Measurements from ENCODE around the gene FGFR2.

FGFR2 gene

DNA sequence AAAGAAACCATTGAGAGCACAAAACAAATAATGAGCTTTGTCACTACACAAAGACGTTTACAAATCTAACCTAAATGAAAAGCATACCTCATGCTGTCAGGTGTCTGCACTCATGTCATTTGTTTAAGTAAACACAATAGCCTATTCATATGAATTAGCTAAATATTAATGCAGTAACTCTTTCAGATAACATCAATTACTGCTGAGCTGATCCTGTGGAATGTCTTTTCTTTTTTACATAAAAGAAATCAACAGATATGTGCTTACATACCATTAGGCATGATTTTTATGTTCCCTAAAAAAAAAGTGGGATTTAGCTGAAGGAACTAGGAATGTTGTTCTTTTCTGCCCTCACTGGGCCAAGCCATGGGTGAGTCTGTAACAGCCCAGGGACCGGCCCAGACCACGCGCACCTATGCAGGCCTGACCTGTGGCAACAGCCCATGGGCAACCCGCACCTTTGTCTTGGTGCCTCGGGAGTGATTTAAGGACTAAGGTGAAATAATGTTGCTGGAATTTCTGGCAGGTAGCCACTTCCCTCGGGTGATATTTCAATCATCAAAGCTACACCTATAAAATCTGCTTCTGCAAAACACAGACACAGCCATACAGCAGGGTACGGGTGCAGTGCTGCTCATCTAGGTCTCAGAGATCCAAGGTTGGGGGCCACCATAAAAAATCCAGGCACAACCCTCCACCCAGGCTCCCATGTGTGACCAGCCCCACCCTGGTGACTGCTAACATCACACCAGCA is 44.6 kb downstream of the FGFR2 start:
- no peak for DNase-seq (ENCODE audit: low read depth)

DNA sequence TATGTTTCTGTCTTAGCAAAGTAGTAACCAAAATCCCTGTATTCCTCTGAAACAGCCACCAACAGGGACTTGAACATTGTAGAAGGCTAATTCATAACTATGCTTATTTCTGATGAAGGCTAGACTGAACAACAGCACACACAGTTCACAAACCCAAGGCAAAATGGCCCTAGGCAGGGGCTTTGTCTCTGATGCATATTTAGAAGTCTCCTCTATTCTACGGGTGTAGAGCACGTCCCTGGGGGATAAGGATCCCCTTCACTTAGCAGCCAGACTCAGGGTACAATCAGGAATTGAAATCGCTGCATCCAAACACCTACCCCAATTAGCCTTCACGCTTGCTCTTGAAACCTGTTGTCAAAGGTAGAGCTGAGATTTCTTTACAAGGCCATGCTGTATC is 45.5 kb downstream of the FGFR2 start:
- no peak for DNase-seq (ENCODE audit: low read depth)

DNA sequence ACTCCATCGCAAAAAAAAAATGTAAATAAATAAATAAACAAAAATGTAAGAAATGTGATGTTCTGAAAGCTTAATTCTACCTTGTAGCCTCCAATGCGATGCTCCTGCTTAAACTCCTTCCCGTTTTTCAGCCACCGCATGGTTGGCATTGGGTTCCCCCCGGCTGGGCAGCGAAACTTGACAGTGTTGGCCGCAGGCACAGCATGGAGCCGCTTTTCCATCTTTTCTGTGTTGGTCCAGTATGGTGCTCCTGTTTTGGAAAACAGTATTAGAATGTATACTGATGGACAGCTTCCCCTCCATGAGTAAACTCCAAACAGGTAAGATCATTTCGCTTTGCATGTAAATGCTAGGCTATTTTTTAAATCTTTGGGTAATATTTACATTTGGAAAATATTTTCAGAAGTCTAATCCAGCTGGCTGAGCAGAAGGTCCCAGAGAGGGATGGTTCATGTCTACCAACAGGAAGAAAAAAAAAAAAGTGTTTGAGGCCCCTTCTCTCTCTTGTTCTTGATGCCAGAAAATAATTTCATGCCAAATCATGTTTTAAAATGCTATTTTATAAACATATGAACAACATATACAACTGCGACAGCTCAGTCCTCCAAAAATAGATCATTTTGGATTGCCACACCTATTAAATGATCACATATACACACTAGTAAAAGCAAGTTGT is 46.9 kb downstream of the FGFR2 start:
- no peak for DNase-seq (ENCODE audit: low read depth)

DNA sequence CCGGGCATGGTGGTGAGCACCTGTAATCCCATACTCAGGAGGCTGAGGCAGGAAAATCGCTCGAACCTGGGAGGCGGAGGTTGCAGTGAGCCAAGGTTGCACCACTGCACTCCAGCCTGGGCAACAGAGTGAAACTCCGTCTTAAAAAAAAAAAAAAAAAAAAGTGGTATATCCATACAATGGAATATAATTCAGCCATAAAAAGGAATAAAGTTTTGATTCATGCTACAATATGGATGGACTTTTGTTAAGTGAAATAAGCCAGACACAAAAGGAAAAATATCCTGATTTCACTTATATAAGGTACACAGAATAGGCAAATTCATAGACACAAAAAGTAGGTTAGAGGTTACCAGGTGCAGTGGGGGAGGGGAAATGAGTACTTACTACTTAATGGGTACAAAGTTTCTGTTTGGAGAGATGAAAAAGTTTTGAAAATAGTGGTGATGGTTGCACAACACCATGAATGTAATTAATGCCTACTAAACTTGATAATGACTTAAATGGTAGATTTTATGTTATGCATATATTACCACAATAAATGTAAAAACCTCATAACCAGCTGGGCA is 53.9 kb downstream of the FGFR2 start:
- DNase-seq (ENCODE audit: low read depth), result no peak

DNA sequence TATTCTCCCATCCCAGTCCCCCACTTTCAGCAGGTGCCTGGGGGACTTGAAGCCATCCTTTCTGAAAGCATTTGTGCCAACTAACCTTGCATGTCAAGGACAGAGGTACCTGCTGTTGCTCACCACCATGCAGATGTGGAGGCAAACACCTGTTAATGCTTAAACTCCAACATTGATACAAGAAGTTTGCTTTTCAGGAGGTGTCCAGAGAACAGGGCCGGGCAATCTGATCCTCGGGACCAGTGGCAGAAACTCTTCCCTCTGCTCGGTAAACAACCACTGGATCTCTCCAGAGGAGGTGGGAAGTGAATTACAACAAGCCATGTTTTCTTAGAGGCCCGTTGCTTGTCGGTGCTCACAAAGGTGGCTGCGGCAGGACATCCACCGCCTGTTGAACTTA is 54.7 kb downstream of the FGFR2 start:
- DNase-seq (ENCODE audit: low read depth), result no peak

DNA sequence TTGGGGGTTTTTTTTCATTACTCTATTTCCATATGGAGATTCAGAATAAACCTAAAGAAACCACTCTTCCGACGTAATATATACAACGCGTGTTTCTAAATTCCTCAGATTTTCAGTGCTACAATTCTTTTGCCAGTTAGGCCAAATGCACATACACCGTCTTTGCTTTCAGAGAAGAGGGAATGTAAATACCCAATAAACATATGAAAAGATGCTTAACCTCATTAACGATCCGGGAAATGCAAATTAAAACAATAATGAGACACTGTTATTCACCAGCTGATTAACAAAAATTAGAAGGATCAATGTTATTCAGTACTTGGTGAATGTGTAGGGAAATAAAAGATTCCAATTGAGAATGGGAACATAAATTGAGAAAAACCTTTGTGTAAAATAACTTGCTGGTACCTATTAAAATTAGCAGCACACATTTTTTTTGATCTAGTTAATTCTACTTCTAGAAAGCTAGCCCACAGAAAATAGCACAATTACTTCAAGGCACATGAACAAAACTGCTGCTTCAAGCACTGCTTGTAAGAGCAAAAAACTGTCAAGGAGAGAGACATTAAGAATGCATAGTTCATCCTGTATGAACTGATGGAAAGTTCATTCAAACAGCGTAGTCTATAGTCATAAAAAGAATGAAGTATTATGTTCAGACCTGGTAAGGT is 56.7 kb downstream of the FGFR2 start:
- DNase-seq (ENCODE audit: low read depth), result no peak

DNA sequence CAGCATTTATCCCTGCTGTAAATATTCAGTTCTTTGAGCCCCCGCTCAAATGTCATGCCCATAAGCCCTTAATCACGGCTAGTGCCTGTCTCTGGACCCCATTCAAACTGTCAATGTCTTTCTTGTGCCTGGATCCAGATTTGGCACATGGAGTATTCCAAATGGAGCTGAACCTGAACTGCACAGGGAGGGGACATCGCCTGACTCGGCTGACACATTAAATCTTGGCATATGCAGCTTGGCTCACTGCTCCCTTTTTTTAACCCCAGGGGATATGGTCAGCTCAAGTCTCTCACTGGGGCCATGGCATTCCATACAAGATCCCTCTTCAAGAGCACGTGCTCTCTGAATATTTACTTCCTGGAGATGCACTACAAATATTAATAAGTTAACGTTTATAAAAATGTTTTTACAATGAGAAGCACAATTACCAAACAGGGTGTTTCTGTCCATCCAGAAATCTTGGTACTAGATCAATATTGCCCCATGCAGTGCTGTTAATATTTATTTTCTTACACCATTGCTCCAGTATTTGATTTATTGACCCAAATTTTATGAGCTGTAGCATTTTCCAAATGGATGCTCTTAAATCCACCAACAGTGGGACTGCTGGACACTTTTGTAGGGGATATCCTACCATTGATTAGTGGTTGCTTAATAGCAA is 57.4 kb downstream of the FGFR2 start:
- no peak for DNase-seq (ENCODE audit: low read depth)

DNA sequence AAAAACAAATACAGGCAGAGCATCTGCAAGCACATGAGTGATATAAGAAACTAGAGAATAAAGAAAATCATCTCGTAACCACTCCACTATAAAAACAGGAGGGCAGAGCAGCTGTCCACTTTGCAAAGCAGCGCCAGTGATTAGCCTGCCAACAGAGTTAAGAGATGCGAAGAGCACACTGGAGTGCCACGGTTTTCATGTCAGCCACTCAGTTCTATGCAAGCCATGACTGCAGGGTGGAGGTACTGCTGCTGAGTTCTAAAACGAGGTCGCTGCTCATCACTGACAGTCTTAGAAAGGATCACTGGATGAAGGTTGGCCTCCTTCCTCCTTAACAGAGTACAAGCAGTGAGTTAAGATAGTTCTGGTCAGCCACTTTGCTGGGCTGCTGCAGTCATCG is 58.5 kb downstream of the FGFR2 start:
- no peak for DNase-seq (ENCODE audit: low read depth)

DNA sequence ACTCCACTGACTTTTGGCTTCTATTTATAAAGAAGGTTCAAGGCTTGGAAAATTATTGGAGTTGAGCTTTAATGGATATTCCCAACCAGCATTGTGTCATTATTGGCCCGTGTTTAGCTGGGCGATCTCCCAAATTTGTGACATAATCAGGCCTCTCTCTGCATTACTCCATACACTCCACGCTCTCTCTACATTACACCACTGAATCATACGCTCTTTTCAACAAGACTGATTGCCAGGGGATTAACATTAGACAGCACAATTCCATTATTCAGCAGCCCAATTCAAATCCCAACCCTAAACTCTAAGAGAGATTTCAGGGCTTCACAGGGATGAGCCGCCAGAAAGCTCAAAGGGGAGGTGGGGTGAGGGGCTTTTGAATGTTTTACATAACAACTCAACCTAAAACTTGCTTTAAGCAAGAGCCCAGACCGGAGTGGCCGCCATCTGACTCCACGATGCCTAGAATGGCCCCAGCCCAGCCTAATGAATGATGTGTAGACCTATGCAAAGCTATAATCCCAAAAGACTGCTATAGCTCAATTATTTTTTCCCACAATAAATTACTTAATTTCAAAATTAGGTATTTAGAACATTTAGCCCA is 61.8 kb downstream of the FGFR2 start:
- DNase-seq (ENCODE audit: low read depth), result no peak

DNA sequence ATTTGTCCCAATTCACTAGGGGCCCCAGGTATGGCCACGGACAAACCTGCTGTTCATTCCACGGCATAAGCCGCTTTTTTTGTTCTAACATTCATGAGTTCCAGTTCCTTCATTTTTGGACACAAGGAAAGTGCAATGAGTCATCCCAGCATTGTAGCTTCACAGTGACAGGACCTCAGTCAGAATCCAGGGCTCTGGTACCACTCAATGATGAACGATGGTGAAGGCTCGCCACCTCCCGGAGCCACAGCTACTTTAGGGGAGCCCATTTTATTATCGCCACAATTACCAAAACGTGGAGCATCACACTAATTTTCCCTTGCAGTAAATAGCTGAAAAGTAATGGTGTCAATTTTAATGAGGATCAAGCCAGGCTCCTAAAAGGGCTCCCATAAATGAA is 62.9 kb downstream of the FGFR2 start:
- DNase-seq (ENCODE audit: low read depth), result no peak

DNA sequence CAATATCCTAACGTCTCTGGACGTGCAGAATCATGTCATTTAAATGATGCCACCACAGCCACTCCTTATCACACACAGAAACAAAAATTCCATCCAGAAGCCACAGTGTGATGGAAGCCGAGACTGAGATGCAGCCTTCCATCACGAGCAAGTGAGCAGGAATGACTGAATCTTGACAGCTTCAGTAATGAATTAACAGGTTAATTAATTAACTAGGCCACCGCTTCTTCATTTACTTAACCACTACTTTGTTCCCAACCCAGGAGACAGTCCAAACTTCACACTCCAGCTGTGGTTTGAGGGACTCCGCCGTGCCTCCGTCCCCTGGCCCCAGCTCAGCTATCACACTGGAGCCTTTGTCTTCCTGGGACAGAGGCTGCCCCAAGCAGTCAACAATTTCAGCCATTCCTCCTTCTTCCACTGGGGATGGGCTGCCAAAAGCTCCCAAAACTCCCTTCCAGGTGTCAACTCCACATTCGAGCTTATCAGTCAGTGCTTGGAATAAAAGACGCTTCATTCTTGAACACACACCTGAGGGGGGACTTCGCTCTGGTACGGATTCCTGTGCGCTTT is 65.9 kb downstream of the FGFR2 start:
- no peak for DNase-seq (ENCODE audit: low read depth)

DNA sequence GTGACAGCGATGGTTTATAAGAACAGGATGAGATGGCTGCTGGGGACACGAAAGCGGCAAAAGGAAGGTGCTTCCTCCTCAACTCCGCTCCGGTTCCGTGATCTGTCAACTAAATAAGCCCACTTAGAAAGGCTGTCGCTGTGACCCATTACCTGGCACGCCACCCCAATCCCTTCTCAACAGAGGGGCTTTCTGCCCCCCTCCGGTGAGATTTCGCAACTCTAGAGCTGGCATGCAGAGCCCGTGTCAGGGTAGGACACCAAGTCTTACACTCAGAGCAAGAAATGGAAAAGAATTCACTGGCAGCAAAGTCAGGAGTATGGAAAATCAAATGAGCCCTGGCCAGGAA is 66.4 kb downstream of the FGFR2 start:
- DNase-seq (ENCODE audit: low read depth), result no peak

DNA sequence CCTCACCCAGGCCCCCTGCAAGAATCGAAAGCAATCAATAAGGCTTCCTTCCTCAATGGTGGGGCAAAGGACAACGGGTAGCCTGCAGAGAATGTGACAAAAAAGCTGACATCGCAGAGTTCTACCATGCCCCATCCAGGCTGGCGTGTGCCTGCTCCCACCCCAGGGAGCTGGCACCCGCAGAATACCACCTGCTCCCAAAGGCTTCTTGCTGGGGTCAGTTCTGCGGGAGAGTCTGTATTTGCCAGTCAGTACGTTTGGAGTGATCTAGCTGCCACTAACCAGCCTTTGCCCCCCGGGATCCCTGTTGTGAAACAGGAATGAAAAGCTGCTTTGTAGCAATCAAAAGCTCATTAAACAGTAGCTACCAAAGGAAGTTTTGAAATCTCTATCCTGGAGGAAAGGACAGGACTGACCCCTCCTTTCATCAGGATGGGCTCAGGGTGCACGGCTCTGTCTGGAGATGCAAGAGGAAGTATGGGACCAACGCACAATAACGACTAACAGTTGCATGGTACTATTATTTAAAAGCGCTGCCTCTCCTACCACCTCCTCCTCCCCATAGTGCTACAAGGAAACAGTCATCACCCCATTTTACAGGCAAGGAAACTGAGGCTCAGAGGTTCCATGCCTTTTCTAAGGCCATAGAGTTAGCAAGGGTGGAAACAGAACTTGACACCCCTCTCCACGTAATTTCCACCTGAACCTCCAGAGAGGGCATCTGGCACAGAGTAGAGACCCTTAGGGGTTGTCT is 67.0 kb downstream of the FGFR2 start:
- DNase-seq (ENCODE audit: low read depth), result no peak

DNA sequence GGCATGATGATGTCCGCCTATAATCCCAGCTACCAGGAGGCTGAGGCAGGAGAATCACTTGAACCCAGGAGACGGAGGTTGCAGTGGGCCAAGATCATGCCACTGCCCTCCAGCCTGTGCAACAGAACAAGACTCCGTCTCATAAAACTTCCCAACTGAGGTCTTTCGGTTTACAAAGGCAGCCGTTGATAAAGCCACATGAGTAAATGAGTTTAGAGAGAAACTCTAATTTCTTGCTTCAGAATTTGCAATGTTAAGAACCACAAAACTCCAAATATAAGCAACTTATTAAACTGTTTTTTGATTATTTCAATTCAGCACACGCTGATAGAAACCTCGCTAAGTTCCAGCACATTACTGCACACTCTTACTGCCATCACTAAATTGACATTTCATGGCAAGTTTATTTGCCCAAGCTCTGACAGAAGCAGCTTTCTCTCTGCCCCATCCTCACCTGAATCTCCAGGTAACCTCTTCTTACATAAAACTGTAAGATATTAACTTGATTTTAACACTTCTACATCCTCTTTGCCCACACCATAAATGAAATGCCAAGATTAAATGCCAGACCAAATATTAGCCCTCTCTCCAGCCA is 67.7 kb downstream of the FGFR2 start:
- DNase-seq (ENCODE audit: low read depth), result no peak

DNA sequence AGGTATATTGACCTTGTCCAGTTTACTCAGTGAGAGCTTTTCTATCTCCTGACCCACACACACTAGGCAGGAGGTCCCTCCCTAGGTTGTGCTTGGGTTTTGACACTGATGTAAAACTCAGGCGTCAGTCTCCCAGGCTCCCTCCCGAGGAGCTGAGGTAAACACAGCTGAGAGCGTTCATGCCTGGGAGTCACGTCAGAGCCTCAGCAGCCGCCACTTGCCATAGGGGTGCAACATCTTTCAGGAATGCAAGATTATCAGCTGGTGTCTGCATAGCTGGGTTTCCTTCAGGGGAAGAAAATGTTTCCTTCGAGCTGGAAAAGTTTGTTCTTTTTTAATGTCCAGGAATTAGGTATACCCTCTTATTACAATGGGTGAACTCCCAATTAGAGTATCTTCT is 70.6 kb downstream of the FGFR2 start:
- no peak for DNase-seq (ENCODE audit: low read depth)

DNA sequence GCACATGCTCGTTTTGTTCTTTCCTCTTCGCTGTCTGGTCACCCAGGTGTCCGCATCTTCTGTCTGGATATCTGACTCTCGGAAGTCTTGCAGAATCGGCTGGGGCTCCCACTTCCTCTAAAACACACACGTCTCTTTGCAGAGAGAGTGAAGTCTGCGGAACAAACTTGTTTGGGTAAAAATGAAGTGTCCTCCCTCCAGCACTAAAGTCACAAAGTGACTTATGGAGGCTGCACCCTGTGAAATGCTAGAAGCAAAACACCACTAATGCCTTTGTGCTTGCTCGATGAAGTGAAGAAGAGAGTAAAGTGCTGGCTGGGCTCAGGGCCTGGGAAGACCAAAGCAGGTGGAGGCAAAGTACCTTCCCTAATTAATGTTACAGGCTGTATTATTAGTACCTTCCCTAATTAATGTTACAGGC is 71.4 kb downstream of the FGFR2 start:
- no peak for DNase-seq (ENCODE audit: low read depth)

DNA sequence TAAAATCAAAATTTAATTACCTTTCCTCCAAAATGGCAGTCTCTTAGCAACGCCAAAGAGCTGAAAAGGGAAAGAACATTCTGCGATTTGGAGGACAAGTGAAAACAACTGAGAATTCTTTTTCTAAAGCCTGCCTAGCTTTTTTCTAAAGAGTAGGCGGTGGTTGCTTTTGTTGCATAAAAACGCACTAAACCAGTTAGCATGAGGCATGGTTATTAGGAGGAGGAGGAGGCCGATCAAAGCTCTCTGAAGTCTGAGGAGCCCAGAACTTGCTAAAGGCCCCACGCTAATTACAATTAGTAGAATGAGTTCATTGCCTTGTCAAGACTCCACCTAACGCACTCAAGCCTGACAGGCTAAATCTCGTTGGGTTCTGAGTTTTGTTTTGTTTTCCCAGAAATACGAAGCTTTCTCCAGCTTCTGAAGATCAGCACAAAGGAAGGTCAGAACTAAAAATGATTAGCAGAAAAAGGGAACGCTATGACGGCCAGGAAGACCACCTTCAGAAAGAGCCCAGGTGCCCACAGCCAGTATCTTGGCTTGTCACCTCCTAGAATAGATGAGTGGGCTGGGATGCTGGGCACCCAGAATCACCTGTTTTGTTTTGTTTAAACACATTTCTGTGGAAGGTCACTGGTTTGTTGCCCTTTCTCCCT is 72.0 kb downstream of the FGFR2 start:
- no peak for DNase-seq (ENCODE audit: low read depth)

DNA sequence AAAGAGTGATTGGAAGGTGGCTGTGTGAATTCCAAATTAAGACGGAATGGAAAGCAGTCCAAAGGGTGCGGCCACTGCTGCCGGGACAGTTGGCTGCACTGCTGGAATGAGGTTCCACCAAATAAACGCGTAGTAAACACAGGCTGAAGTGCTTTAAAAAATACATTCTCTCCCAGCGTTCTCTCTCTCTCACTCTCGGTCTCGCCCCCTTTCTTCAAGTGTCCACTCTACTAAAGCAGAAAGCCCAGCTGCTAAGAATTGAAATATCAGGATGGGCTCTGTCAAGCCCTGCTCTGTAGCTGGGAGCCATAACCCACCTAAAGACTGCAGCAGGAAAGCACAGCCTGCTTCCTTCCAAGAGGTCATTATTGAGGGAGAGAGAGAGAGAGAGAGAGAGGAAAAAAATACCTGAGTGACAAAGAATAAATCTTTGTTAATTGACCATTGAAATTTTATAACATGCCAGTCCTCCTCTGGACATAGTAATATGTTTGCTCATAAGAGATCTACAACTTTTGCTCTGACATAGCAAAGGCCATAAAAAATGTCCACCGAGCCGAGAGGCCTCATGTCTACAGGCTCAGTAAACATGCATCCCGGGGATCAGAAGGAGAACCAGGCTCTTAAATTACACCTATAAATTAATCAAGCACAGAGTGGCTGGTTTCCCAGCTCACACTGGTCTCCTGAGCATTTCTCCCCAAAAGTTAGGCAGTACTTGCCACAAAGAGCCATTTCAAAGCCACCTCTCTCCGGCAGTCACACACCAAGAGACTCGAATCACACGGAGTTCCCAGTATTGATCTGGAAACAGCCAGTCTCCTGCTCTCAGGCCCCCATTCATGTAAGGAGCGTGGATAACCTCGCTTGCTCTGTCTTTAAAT is 72.8 kb downstream of the FGFR2 start:
- no peak for DNase-seq (ENCODE audit: low read depth)

Measured in ELR (cell line).